22Rv1 (cell line): ENCODE measurements around the gene CFAP20.

Experiments
- H3K27ac ChIP-seq: fragments of 450-650 bp; 2 replicates; pipeline ENCODE4 v1.5.1; 2017
- CTCF ChIP-seq: fragments of 450-650 bp; IDR thresholded peaks from 2 replicates; pipeline ENCODE4 v1.5.1; 2017; ENCODE audit warnings: mild to moderate bottlenecking
- ZFX ChIP-seq: fragments of 450-650 bp; IDR thresholded peaks from 2 replicates; pipeline ENCODE4 v1.6.1; 2017; ENCODE audit warnings: antibody characterized with exemption, borderline replicate concordance

CFAP20 gene

GRCh38 chr16:58118801-58119508 is 10.2 kb downstream of the CFAP20 start:
- H3K27ac ChIP-seq: no peak overlapping the region
- TF ChIP-seq ZFX (no peak), CTCF (no peak)

- no peak overlapping the region for H3K27ac ChIP-seq
- TF ChIP-seq CTCF: no peak
- no peak for TF ChIP-seq ZFX
Measured at GRCh38 chr16:58116529-58116928, 12.7 kb downstream of the CFAP20 start.

- no peak overlapping the region for H3K27ac ChIP-seq
- TF ChIP-seq CTCF (no peak), ZFX (no peak)
Measured at GRCh38 chr16:58116081-58116480, 13.1 kb downstream of the CFAP20 start.

- no peak overlapping the region for H3K27ac ChIP-seq
- TF ChIP-seq ZFX (no peak), CTCF (no peak)
Measured at GRCh38 chr16:58114827-58115825, 14.1 kb downstream of the CFAP20 start.

GRCh38 chr16:58111302-58111627 is 17.9 kb downstream of the CFAP20 start:
- TF ChIP-seq CTCF (no peak), ZFX (no peak)
- no peak overlapping the region for H3K27ac ChIP-seq

- TF ChIP-seq CTCF: no peak
- TF ChIP-seq ZFX: no peak
- H3K27ac ChIP-seq: no peak overlapping the region
Measured at GRCh38 chr16:58110571-58111301, 18.4 kb downstream of the CFAP20 start.

GRCh38 chr16:58109881-58110280 is 19.3 kb downstream of the CFAP20 start:
- TF ChIP-seq CTCF: no peak
- no peak for TF ChIP-seq ZFX
- no peak overlapping the region for H3K27ac ChIP-seq
